Activated CD4-positive, CD25-positive, alpha-beta regulatory T cell treated with anti-CD3 and anti-CD28 coated beads, Interleukin-2, amount 50 U/mL, for 72 hours (primary cell): Measurements from ENCODE around the gene PYGO2.
"Not testable (repeated sequence)": the region's sequence is repeated elsewhere in the genome, so short reads cannot be mapped to it uniquely, and the experiment has no call there.

Experiments
- DNase-seq: peaks from one replicate; pipeline ENCODE4 v3.0.0; 2021

Gene PYGO2

DNA sequence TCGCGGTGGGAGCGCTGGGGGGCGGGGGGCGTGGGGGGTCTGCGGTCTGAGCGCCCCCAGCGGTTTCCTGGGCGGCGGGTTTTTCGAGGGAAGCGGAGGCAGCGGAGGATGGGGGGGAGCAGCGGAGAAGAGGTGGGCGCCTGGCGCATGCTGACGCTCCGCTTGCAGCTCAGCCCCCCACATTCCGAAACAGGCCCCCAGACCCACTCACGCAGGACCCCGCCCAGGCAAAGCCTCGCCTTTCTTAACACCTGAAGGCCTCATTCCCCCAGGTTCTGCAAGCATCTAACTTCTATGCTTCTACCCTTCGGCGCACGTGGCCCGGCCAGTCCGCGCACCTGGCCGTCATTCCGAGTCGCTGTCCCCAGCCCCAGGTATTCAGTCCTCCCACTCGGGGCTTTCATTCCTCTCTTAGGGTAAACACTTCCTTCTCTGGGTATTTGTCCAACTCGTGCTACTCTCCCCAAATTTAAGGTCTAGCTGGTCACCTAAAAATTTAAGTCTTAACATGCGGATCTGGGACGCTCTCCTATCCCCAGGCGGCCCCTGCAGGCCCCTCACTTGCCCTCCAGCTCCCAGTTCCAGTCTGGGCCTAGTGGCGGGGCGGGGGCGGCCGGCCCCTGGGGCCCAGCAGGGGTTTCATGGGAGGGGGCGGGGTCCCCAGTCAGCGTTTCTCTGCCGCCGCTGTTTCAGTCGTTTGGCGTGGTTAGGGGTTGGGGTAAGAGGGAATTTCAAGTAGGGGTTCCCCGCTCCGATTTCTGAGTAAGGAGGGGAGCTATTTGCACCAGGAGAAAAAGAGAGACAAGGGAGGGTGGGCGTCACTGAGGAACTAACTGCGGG is 38.2 kb upstream of the PYGO2 start:
- no peak for DNase-seq

DNA sequence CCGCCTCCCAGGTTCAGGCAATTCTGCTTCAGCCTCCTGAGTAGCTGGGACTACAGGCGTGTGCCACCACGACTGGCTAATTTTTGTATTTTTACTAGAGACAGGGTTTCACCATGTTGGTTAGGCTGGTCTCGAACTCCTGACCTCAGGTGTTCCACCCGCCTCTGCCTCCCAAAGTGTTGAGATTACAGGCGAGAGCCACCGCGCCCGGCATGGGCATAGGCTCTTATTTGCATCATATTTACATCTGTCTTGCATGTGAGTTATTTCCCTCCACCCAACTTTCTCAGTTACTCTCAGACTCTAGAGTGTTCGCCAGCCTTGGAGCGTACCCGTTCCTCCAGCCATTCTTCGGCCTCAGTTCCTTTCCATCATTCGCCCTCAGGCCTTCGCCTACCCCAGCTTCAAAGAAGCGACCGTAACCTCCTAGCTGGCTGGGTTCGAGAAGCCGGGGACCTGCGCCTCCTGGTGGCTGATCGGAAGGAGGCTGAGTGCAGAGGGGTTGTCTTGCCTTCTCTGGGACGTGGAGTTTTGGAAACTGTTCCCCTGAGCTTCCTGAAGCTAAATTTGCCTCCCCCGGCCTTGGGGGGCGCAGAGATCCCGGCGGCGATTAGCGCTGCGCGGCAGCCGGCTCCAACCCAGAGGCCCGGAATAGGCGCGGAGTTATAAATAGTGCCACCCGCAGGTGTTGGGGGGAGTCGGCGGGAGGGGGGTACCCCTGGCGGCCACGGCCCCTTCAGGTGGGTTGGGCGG is 37.4 kb upstream of the PYGO2 start:
- DNase-seq: peak; percentile 74

DNA sequence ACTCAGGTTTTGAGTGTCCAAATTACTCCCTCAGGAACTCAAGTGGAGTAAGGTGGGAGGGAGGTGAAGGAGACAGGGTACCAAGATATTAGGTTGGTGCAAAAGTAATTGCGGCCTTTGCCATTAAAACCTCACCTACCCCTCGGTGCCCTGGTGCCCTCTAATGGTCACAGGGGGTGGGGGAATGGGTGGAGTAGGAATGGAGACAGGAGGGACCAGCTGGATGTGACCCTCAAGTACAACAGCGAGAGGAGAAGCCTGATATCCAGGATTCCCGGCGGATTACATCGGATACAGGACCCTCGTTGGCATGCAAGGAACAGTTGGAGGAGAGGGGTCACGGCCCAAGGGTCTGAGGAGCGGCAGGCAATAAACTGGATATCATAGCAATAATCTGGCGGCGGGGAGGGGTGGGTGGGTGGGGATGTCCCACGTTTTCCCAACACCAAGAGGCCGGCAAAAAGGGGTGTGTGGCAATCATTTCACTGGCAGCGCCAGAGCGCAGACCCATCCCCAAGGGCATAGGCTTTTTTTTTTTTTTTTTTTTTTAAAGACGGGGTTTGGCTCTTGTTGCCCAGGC is 36.7 kb upstream of the PYGO2 start:
- no peak for DNase-seq

DNA sequence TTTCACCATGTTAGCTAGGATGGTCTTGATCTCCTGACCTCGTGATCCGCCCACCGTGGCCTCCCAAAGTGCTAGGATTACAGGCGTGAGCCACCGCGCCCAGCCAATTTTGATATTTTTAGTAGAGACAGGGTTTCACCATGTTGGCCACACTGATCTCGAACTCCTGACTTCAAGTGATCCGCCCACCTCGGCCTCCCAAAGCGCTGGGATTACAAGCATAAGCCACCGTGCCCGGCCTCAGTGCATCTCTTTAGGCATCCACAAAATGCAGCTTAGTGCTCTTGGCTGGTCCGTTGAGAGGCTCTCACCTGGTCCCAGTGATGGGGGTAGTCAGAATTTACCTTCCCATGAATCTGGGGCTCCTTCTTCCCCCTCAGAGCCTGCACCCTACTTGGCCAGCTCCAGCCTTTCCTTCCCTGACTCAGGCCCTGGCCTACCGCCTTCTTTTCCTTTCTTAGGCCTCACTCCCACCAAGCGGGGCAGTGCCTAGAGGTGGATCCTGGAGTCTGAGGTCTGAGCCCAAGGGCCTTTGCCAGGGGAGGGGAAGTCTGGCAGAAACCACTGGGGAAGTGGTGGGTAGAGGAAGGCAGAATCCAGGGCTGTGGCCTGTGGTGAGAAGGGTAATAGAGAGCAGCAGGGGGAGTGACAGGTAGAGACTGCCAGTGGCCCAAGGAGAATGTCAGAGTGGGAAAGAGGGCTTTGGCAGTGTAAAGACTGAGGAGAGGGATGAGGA is 35.6 kb upstream of the PYGO2 start:
- no peak for DNase-seq

DNA sequence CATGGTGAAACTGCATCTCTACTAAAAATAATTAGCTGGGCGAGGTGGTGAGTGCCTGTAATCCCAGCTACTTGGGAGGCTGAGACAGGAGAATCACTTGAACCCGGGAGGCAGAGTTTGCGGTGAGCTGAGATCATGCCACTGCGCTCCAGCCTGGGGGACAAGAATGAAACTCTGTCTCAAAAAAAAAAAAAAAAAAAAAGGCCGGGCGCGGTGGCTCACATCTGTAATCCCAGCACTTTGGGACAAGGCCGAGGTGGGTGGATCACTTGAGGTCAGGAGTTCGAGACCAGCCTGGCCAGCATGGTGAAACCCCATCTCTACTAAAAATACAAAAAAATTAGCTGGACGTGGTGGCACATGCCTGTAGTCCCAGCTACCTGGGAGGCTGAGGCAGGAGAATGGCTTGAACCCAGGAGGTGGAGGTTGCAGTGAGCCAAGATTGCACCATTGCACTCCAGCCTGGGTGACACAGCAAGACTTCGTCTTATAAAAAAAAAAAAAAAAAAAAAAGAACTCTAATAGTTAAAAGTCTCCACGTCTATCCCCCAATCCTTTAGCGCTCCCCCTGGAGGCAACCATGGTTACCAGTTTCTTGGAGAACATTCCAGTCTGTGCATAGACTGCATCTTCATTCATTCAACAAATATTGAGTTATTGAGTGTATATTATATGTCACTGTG is 33.9 kb upstream of the PYGO2 start:
- DNase-seq: not testable (repeated sequence)

DNA sequence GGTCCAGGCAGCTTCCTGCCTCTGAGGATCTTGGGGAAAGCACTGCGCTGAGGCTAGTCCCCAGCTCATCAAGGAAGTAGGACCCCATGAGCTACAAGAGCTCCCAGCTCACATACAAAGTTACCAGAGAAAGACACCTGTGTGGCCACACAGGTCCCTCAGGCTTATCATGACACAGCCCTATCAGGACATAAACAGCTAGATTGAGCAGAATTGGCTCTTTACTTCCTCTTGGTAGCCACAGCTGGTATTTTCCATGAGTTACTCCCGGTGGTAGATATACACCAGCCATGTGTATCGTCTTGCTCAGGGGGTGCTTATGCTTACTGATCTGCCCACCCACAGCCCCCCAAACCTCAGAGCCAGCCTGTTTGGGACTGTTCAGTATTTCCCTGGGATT is 33.0 kb upstream of the PYGO2 start:
- DNase-seq: no peak

DNA sequence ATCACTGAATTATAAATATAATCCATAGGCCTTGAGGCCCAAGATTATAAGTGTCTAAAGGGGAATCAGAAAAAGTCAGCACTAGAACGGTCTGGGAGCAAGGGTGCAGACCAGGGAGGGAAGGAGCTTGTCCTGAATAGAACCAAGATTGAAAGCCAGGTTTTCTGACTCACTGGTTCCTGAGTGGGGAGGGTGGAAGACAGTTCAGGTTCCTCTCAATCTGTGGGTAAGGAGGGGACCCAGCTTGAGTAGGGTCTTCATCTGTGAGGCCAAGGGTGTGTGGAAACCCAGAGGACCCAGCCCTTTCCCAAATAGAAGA is 32.6 kb upstream of the PYGO2 start:
- DNase-seq: no peak

DNA sequence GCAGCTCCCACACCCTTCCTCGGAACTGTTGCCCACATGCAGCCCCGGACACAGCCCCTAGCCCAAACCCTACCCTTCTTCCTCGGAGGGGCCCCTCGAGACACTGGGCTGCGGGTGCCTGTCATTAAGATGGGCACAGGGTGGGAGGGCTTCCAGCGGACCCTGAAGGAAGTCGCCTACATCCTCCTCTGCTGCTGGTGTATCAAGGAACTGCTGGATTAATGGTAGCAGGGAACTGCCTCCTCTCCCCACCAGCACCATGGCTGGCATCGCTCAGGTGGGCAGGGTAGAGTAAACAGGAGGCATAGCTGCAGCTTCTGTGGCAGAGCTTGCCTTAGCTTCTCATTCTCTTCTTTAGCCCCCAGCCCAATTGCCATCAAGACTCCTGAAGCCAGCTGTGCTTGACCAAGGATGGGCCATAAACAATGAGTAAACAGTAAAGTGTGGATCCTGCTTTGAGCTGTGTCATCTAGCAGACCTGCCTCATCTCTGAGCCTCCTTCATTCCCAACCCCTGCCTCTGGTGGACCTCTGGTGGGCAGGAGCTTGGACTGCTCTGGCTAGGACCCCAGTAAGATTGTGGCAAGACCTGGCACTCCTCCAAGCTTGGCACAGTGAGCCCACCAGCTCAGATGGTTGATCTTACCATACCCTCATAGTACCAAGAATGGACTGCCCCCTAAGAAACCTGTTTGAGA is 32.1 kb upstream of the PYGO2 start, which contains the start of gene LENEP:
Gene LENEP, plus strand, starts transcription at position 15 of the 697 bp plus-strand sequence. Its CDS starts 22 bp downstream, at position 37.
- no peak for DNase-seq

DNA sequence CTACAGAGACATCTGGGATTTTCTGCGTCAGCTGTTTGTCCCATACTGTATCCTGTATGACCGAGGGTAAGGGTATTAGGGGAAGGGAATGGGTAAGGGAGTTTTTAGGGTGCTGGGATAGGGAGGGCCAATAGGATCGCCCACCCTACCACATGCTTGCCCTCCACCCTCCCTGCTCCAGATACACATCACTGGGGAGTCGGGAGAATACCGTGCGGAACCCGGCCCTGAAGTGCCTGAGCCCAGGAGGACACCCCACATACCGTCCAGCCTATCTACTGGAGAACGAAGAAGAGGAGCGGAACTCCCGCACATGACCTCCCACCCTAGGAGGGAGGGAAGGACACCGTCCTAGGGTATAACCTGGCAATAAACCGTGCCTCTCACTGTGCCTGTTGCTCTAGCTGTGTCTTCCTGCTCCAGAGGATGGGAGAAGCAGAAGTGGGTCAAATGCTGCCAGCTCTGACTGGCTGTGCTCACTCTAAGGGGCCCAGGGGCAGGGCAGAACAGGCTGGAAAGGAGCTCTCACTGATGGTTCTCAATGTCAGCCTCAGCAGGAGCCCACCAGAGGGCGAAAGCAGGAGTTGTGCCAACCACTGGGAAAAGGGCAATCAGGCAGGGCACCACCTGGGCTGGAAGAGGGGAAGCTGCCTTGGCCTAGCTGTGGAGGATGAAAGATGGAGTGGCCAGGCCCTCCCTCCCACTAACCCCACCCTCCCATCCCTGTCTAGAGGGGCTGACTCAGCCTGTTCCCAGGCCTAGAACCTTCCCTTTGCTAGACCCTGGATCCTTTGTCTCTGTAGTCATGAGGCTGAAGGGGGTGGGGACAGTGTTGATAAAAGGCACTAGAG is 31.4 kb upstream of the PYGO2 start:
- DNase-seq: no peak

DNA sequence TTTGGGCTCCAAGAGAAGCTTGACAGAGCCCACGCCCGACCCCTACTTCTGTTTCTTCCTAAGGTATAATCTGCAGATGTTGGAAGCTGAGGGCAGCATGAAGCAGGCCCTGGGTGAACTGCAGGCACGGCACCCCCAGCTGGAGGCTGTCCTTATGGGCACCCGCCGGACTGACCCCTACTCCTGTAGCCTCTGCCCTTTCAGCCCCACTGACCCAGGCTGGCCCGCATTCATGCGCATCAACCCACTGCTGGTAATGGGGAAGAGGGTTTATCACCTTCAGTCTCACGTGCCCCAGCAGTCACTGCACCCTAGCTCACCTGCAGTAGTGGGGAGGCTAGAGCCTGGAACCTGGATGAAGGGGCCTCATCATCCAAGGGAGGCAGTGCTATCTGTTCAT is 28.7 kb upstream of the PYGO2 start:
- no peak for DNase-seq

DNA sequence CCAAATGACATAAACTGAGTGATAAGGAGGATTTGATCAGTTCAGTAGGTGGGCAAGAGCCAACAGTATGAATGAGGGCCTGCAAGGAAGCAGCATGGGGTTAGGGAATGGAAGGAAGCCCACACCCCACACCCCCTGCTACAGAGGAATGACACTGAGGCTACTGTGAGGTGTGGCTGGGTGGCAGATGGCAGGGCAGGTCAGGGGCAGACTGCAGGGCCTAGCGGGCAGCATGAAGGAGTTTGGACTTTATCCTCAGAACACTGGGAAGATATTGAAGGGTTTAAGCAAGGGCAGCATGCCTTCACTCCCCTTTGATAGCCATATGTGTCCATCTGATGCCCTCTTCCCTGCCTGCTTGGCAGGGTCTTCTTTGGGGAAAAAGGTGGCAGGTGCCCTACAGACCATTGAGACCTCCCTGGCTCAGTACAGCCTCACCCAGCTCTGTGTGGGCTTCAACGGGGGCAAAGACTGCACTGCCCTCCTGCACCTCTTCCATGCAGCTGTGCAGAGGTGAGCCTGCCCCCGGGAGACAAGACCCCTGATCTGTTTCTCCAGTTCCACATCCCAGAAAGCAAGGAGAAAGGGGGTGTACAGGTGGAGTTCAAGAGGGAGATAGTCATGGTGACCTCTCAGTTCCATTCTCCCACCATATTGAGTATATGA is 27.7 kb upstream of the PYGO2 start:
- no peak for DNase-seq

DNA sequence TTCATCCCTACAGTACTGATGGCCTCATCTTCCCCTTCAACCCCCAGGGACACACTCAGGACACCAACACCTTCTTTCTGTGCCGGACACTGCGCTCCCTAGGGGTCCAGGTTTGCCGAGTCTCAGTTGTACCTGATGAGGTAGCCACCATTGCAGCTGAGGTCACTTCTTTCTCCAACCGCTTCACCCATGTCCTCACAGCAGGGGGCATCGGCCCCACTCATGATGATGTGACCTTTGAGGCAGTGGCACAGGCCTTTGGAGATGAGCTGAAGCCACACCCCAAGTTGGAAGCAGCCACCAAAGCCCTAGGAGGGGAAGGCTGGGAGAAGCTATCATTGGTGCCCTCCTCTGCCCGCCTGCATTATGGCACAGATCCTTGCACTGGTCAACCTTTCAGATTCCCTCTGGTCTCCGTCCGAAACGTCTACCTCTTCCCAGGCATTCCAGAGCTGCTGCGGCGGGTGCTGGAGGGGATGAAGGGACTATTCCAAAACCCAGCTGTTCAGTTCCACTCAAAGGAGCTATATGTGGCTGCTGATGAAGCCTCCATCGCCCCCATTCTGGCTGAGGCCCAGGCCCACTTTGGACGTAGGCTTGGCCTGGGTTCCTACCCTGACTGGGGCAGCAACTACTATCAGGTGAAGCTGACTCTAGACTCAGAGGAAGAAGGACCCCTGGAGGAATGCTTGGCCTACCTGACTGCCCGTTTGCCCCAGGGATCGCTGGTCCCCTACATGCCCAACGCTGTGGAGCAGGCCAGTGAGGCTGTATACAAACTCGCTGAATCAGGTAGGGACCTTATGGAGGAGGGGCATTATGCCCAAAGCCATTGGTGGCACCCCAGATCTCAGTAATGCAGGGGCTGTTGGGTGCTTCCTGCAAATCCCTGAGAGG is 26.7 kb upstream of the PYGO2 start:
- DNase-seq: no peak

DNA sequence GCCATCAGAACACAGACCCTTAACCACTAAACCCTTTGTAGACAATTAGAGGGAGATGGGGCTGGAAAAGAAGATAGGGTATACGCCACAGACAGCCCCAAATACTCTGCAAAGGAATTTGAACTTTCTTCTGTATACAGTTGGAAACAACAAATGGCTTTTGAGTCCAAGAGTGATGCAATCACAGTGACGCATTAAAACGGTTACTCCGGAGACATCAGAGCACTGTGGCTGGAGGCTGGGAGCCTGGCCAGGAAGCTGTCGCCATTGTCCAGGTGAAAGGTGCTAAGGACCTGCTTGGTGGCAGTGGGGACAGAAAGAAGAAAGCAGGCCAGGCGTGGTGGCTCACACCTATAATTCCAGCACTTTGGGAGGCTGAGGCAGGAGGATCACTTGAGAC is 25.7 kb upstream of the PYGO2 start:
- no peak for DNase-seq

DNA sequence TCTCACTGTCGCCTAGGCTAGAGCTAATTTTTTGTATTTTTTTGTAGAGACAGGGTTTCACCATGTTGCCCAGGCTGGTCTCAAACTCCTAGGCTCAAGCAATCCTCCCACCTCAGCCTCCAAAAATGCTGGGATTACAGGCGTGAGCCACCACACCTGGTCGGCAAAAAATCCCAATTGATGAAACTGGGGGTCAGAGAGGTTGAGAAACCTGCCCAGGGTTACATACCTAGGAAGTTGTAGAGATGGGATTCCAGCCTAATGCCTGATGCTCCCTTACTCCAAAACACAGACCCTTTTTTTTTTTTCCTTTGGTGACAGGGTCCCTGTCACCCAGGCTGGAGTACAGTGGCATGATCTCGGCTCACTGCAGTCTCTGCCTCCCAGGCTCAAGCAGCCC is 25.2 kb upstream of the PYGO2 start:
- not testable (repeated sequence) for DNase-seq

DNA sequence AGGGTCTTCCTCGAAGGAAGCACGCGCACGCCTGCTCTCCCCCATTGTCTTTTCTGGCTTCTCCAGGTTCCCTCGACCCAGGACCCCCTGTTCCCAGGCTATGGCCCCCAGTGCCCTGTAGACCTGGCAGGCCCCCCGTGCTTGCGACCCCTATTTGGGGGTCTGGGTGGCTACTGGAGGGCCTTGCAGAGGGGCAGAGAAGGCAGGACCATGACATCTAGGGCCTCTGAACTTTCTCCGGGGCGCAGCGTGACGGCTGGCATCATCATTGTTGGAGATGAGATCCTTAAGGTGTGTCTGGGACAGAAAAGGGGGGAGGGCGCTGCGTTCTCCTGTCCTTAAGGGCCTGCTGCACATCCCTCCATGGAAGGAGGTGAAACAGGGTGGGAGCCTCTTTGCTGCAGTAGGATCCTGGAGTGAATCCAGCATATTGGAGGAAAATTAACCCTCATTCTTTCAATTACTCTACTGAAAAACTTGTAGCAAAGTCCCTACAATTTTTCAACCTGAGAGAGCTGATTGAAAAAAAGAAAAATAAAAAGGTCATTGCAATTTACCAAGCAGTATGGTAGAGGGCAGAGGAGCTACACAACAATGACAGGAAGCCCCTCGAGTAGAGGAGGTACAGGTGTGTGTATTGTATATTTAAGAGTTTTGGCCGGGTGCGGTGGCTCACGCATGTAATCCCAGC is 22.3 kb upstream of the PYGO2 start:
- no peak for DNase-seq

DNA sequence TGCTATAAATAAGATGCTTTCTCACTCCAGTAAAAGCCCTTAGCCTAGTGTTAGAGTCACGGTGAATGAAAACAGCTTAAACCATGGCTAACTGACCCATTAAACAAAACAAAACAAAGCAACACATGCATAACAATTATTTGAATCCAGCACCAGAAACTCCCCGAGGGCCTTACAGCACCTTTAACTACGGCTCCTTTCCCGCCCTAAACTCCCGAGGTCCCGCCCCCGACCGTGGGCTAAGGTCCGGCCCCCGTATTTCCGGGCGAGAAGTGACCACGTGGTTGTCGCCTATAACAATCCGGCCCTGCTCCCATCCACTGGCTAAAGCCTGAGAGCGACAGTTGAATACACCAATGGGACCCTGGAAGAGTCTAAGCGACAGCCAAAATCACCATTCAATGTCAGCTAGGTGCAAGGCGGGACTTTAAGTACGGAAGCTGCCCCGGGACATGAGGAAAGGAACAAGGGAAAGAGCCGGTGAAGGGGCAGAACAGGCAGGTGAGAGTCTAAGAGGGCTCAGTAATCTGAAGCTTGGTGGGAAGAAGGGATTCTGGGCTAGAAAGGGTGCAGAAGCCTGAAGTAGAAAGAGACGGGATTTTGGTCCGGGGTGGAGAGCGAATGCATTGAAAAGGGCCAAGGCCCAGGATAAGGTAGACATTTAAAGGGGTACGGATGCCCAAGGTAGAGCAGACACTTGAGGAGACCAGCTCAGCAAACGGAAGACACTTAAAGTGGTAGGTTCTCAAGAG is 21.5 kb upstream of the PYGO2 start, which contains the start of gene FLAD1:
Gene FLAD1, plus strand, starts transcription at position 448 of the 752 bp plus-strand sequence. CDS start 351 bp downstream, outside the sequence.
- peak; percentile 95 for DNase-seq

DNA sequence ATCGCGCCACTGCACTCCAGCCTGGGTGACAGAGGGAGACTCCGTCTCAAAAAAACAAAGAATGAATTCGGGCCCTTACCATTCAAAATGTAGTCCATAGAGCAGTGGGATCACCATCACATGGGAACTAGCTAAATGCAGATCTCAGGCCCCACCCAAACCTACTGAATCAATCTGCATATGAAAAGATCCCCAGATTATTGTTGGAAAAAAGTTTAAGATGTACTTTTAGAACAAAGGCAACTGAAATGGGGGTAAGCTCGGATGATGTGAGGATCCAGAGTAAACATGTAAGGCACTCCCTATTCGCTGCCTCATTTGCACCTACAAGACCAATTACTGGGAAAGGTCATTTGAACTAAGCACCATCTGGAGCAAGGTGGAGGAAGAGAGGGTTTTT is 20.8 kb upstream of the PYGO2 start:
- no peak for DNase-seq

DNA sequence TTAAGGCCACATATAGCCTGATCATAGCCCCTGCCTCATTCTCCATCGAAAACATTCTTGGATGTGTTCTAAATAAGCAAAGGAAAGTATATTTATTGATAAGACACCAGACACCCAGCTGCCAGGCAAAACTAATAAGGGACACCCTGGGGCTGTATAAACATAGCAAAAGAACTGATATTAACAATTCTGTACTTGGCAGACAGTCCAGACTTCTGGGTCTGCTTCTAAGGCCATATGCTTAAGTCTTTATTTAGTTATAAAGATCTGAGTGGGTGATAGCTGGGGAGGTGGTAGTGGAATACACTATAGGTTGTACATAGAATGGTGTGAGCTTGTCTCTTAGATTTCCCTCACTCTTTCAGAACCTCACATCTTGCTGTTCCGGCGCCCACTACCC is 16.8 kb upstream of the PYGO2 start:
- DNase-seq: no peak
